Effector memory CD4-positive, alpha-beta T cell (primary cell): ENCODE measurements around the gene FAM184B.

ENCODE experiments used
- DNase-seq, 3 donors: peaks; one replicate each; pipeline ENCODE4 v3.0.0-alpha.2; 2020
- H3K27ac ChIP-seq: 2 replicates; pipeline ENCODE4 v1.7.0; 2013; ENCODE audit warnings: mild to moderate bottlenecking, low read length, moderate library complexity; ENCODE audit not compliant: insufficient read depth, poor library complexity, severe bottlenecking
- H3K27me3 ChIP-seq: replicated peaks from 2 replicates; pipeline ENCODE4 v1.7.0; 2013; ENCODE audit warnings: mild to moderate bottlenecking, low read length; ENCODE audit not compliant: insufficient read depth, control insufficient read depth, poor library complexity, severe bottlenecking
- H3K36me3 ChIP-seq: 2 replicates; pipeline ENCODE4 v1.7.0; 2013; ENCODE audit warnings: mild to moderate bottlenecking, low read length, moderate library complexity; ENCODE audit not compliant: control insufficient read depth, insufficient read depth
- H3K4me1 ChIP-seq: 2 replicates; pipeline ENCODE4 v1.7.0; 2013; ENCODE audit warnings: low read length, mild to moderate bottlenecking; ENCODE audit not compliant: control insufficient read depth, insufficient read depth, poor library complexity, severe bottlenecking
- H3K4me3 ChIP-seq: 2 replicates; pipeline ENCODE4 v1.7.0; 2013; ENCODE audit warnings: low read length, low read depth, mild to moderate bottlenecking; ENCODE audit not compliant: insufficient read depth, poor library complexity, severe bottlenecking
- H3K9me3 ChIP-seq: 2 replicates; pipeline ENCODE4 v1.7.0; 2013; ENCODE audit warnings: mild to moderate bottlenecking, low read length, moderate library complexity; ENCODE audit not compliant: control insufficient read depth

The FAM184B gene

GRCh38 chr4:17778431-17778830, 3.0 kb downstream of the FAM184B start:
- no peak for DNase-seq
- Histone ChIP-seq H3K4me1 (peaks cover 8% of the 10 kb centered on the region), H3K27me3 (no peaks in the 10 kb centered on the region), H3K36me3 (no peaks in the 10 kb centered on the region), H3K9me3 (no peaks in the 10 kb centered on the region), H3K27ac (no peak overlapping the region), H3K4me3 (no peak overlapping the region)

GRCh38 chr4:17773135-17773698, 8.2 kb downstream of the FAM184B start:
- no peak for DNase-seq
- Histone ChIP-seq H3K4me3 (no peak overlapping the region), H3K27ac (no peak overlapping the region), H3K9me3 (no peaks in the 10 kb centered on the region), H3K36me3 (no peaks in the 10 kb centered on the region), H3K27me3 (no peaks in the 10 kb centered on the region), H3K4me1 (no peaks in the 10 kb centered on the region)

- Histone ChIP-seq H3K4me3 (no peak overlapping the region), H3K36me3 (no peaks in the 10 kb centered on the region), H3K27ac (no peak overlapping the region), H3K9me3 (no peaks in the 10 kb centered on the region), H3K4me1 (no peaks in the 10 kb centered on the region), H3K27me3 (no peaks in the 10 kb centered on the region)
- no peak for DNase-seq
These were observed 10.0 kb downstream of the FAM184B start for GRCh38 chr4:17771284-17771908.

- no peak for DNase-seq
- Histone ChIP-seq H3K4me3 (no peak overlapping the region), H3K36me3 (no peaks in the 10 kb centered on the region), H3K27ac (no peak overlapping the region), H3K27me3 (no peaks in the 10 kb centered on the region), H3K4me1 (no peaks in the 10 kb centered on the region), H3K9me3 (no peaks in the 10 kb centered on the region)
These were observed 10.6 kb downstream of the FAM184B start for GRCh38 chr4:17770845-17771244.

GRCh38 chr4:17769406-17770174, 11.8 kb downstream of the FAM184B start:
- DNase-seq = no peak
- Histone ChIP-seq H3K4me3 (no peak overlapping the region), H3K27me3 (no peaks in the 10 kb centered on the region), H3K9me3 (no peaks in the 10 kb centered on the region), H3K27ac (no peak overlapping the region), H3K4me1 (no peaks in the 10 kb centered on the region), H3K36me3 (no peaks in the 10 kb centered on the region)

- Histone ChIP-seq H3K27me3 (no peaks in the 10 kb centered on the region), H3K36me3 (no peaks in the 10 kb centered on the region), H3K4me1 (no peaks in the 10 kb centered on the region), H3K4me3 (no peak overlapping the region), H3K9me3 (no peaks in the 10 kb centered on the region), H3K27ac (no peak overlapping the region)
- DNase-seq = no peak
These were observed 14.5 kb downstream of the FAM184B start for GRCh38 chr4:17766826-17767458.

GRCh38 chr4:17765514-17766286, 15.7 kb downstream of the FAM184B start:
- Histone ChIP-seq H3K9me3 (no peaks in the 10 kb centered on the region), H3K4me1 (no peaks in the 10 kb centered on the region), H3K36me3 (no peaks in the 10 kb centered on the region), H3K27me3 (no peaks in the 10 kb centered on the region), H3K27ac (no peak overlapping the region), H3K4me3 (no peak overlapping the region)
- no peak for DNase-seq

- no peaks in the 10 kb centered on the region for H3K9me3 ChIP-seq
- no peaks in the 10 kb centered on the region for H3K36me3 ChIP-seq
- H3K4me1 ChIP-seq = no peaks in the 10 kb centered on the region
- no peaks in the 10 kb centered on the region for H3K27me3 ChIP-seq
- no peak for DNase-seq
- H3K27ac ChIP-seq = no peak overlapping the region
- no peak overlapping the region for H3K4me3 ChIP-seq
These were observed 17.5 kb downstream of the FAM184B start for GRCh38 chr4:17763931-17764330.

- no peak for DNase-seq
- H3K4me3 ChIP-seq = no peak overlapping the region
- H3K9me3 ChIP-seq = no peaks in the 10 kb centered on the region
- H3K27me3 ChIP-seq = no peaks in the 10 kb centered on the region
- no peak overlapping the region for H3K27ac ChIP-seq
- H3K36me3 ChIP-seq = no peaks in the 10 kb centered on the region
- no peaks in the 10 kb centered on the region for H3K4me1 ChIP-seq
These were observed 18.0 kb downstream of the FAM184B start for GRCh38 chr4:17763416-17763815.
